Measurements from ENCODE around the gene ZSCAN20.

- no peak for TF ChIP-seq POLR2A (IDR thresholded peaks at IDR 0.05)
- no peak for TF ChIP-seq CTCF (IDR thresholded peaks at IDR 0.05)
Measured at GRCh38 chr1:33501309-33501708, 28.9 kb downstream of the ZSCAN20 start.

Measured in Peyer's patch (tissue), 4 donors.